ENCODE results near the gene ELOVL6. TPM values are rescaled to one million over a fixed set of nuclear protein-coding genes. Genes with fewer than 3 reads are reported as not detected.

Gene ELOVL6
- total and polyA plus RNA-seq, 2 of the 4 experiments (the other 2 are of a cell fraction), result 17.9 to 19.0 TPM

- Histone ChIP-seq H3K23ac (ENCODE audit: low read depth, low read length) (no peak overlapping the region), H3K4me1 (ENCODE audit: control insufficient read depth, insufficient read depth, low read length) (no peaks in the 10 kb centered on the region), H3K9me3 (ENCODE audit: control insufficient read depth, insufficient read depth, low read length) (no peaks in the 10 kb centered on the region), H4K20me1 (ENCODE audit: insufficient read depth, low read length) (no peaks in the 10 kb centered on the region), H2BK15ac (ENCODE audit: low read depth, low read length) (no peak overlapping the region), H2BK20ac (ENCODE audit: low read depth, low read length) (no peak overlapping the region), H3K27me3 (ENCODE audit: control insufficient read depth, insufficient read depth, low read length) (no peaks in the 10 kb centered on the region; the same call in 1 of the 2 replicates), H2BK5ac (ENCODE audit: low read depth, low read length, poor library complexity, severe bottlenecking) (no peak overlapping the region), H3K9me1 (ENCODE audit: insufficient read depth, low read length) (no peaks in the 10 kb centered on the region), H3K18ac (ENCODE audit: low read depth, low read length) (no peak overlapping the region), H3K56ac (ENCODE audit: extremely low read depth, insufficient read depth, low read length) (no peak overlapping the region), H4K8ac (ENCODE audit: low read depth in 2 of 2, low read length in 2 of 2) (no peak overlapping the region), H3K9ac (ENCODE audit: low read depth, low read length) (no peak overlapping the region), H3K36me3 (ENCODE audit: control insufficient read depth, insufficient read depth, low read length) (no peaks in the 10 kb centered on the region), H4K91ac (ENCODE audit: insufficient read depth, low read depth, low read length) (no peak overlapping the region), H3K4me3 (ENCODE audit: insufficient read depth, low read depth, low read length) (no peak overlapping the region), H3K79me1 (ENCODE audit: low read depth in 1 of 2, low read length in 2 of 2) (no peaks in the 10 kb centered on the region), H3K4ac (ENCODE audit: low read depth, low read length) (no peak overlapping the region), H3K14ac (replicated peaks; ENCODE audit: low read depth, low read length) (no peak overlapping the region), H2AK9ac (replicated peaks; ENCODE audit: low read depth, low read length, poor library complexity) (no peak overlapping the region), H4K5ac (ENCODE audit: low read depth, low read length) (no peak overlapping the region), H3K27ac (ENCODE audit: insufficient read depth, low read length) (no peak overlapping the region), H2AK5ac (ENCODE audit: low read depth, low read length) (no peak overlapping the region), H2BK120ac (ENCODE audit: low read depth, low read length) (no peak overlapping the region), H3K4me2 (ENCODE audit: low read depth, low read length) (no peak overlapping the region), H2AFZ (replicated peaks; ENCODE audit: low read length, poor library complexity) (no peak overlapping the region)
- dilution Hi-C loops (cut with HindIII; ENCODE audit: low sequenced_read_pairs, unreplicated experiment), result no loop called here
- intact Hi-C loops (cut with micrococcal nuclease), result no loop called here
- TF ChIP-seq POLR2A (IDR thresholded peaks at IDR 0.05; ENCODE audit: low read depth, low read length) (no peak), MXI1 (IDR thresholded peaks at IDR 0.05; ENCODE audit: borderline replicate concordance, low read depth, low read length) (no peak), MAZ (IDR thresholded peaks at IDR 0.05; ENCODE audit: borderline replicate concordance, low read depth, low read length) (no peak), RAD21 (IDR thresholded peaks at IDR 0.05; ENCODE audit: low read length) (no peak), CEBPB (IDR thresholded peaks at IDR 0.05; ENCODE audit: low read depth, low read length) (no peak), CHD1 (IDR thresholded peaks at IDR 0.05; ENCODE audit: low read depth, low read length) (no peak), BHLHE40 (IDR thresholded peaks at IDR 0.05; ENCODE audit: low read depth, low read length) (no peak), SMC3 (IDR thresholded peaks at IDR 0.05; ENCODE audit: low read depth, low read length) (no peak), ELK1 (IDR thresholded peaks at IDR 0.05; ENCODE audit: borderline replicate concordance, low read depth, low read length) (no peak), RCOR1 (IDR thresholded peaks at IDR 0.05; ENCODE audit: insufficient replicate concordance, low read length) (no peak), NFE2L2 (IDR thresholded peaks at IDR 0.05; ENCODE audit: low read depth, low read length) (no peak), USF2 (IDR thresholded peaks at IDR 0.05; ENCODE audit: low read depth, low read length) (no peak), RFX5 (IDR thresholded peaks at IDR 0.05; ENCODE audit: low read depth, low read length) (no peak), FOS (IDR thresholded peaks at IDR 0.05; ENCODE audit: low read depth, low read length) (no peak)
- TF ChIP-seq, protein P1, sequence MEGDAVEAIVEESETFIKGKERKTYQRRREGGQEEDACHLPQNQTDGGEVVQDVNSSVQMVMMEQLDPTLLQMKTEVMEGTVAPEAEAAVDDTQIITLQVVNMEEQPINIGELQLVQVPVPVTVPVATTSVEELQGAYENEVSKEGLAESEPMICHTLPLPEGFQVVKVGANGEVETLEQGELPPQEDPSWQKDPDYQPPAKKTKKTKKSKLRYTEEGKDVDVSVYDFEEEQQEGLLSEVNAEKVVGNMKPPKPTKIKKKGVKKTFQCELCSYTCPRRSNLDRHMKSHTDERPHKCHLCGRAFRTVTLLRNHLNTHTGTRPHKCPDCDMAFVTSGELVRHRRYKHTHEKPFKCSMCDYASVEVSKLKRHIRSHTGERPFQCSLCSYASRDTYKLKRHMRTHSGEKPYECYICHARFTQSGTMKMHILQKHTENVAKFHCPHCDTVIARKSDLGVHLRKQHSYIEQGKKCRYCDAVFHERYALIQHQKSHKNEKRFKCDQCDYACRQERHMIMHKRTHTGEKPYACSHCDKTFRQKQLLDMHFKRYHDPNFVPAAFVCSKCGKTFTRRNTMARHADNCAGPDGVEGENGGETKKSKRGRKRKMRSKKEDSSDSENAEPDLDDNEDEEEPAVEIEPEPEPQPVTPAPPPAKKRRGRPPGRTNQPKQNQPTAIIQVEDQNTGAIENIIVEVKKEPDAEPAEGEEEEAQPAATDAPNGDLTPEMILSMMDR (conservative IDR thresholded peaks at IDR 0.05; ENCODE audit: low read depth, low read length), result no peak
- CTCF ChIA-PET, result no interaction called here
- ATAC-seq (ENCODE audit: low read depth) (no peak), DNase-seq (no peak)
- POLR2A ChIA-PET (ENCODE audit: unreplicated experiment), result no interaction called here
- in situ Hi-C loops (cut with MboI; ENCODE audit: low sequenced_read_pairs), result loop anchor here (5.0 to 10.0 kb wide), 2 partner anchors 201 to 296 kb away; no protein-coding TSS in a partner anchor
- BruUV-seq (replicated peaks), result no TSS peak
- no CpG with 5 or more reads among the region's 6 CpGs for WGBS, 2 experiments (ENCODE audit: extremely low coverage in 2 of 2, insufficient read length in 1 of 2)
Observed at GRCh38 chr4:110208419-110208818, 10.0 kb upstream of the ELOVL6 start.
